ENCODE measurements around the gene CNTN1.

The CNTN1 gene

DNA sequence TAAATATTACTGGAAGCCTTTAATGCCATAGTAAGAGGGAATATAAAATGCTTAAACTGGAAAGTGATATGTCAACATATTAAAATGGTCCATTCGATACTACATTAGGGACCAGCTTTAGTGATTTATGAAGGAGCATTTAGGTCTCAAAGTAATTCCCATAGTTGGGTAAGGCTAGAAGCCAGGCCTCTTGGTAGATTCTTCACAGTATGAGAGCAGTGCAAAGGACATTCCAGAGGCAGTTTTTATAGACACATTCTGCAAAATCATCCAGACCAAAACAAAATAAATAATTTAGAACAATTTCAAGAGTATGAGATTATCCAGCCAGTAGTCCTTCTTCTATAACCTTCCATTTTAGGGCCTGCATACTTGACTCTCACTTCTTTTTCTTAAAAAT is 353.3 kb downstream of the CNTN1 start:
- TF ChIP-seq, protein P1, sequence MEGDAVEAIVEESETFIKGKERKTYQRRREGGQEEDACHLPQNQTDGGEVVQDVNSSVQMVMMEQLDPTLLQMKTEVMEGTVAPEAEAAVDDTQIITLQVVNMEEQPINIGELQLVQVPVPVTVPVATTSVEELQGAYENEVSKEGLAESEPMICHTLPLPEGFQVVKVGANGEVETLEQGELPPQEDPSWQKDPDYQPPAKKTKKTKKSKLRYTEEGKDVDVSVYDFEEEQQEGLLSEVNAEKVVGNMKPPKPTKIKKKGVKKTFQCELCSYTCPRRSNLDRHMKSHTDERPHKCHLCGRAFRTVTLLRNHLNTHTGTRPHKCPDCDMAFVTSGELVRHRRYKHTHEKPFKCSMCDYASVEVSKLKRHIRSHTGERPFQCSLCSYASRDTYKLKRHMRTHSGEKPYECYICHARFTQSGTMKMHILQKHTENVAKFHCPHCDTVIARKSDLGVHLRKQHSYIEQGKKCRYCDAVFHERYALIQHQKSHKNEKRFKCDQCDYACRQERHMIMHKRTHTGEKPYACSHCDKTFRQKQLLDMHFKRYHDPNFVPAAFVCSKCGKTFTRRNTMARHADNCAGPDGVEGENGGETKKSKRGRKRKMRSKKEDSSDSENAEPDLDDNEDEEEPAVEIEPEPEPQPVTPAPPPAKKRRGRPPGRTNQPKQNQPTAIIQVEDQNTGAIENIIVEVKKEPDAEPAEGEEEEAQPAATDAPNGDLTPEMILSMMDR (IDR thresholded peaks at IDR 0.05; ENCODE audit: low read depth, low read length, missing control alignments), result no peak
- no peak for DNase-seq
- H3K36me3 ChIP-seq (replicated peaks), result no peaks in the 10 kb centered on the region
- H3K4me3 ChIP-seq (ENCODE audit: low read depth, low read length), result no peak overlapping the region
- H3K27ac ChIP-seq, result no peak overlapping the region
- H3K27me3 ChIP-seq (replicated peaks), result no peaks in the 10 kb centered on the region
- in situ Hi-C loops (cut with HindIII; ENCODE audit: low pct_ligation_motif_present, low sequenced_read_pairs), result no loop called here

DNA sequence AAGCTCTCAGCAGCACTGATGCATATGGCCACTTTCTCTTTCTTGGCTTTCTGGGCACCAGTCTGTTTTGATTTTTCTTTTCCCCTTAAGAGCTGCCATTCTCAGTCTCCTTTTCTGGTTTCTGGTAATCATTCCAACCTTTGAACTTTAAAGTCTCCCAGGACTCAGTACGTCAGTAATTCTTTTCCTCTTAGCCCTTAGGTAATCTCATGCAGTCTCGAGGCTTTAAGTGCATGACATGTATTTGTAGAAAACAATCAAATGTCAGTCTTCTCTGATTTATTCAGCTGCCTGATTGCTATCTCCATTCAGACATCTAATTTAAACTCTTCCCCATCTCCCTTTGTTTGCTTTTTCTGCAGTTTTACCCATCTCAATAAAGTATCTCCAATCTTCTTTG is 356.8 kb downstream of the CNTN1 start:
- H3K4me3 ChIP-seq (ENCODE audit: low read depth, low read length), result no peak overlapping the region
- in situ Hi-C loops (cut with HindIII; ENCODE audit: low pct_ligation_motif_present, low sequenced_read_pairs), result no loop called here
- TF ChIP-seq, protein P1 (IDR thresholded peaks at IDR 0.05; ENCODE audit: low read depth, low read length, missing control alignments), result no peak
- no peaks in the 10 kb centered on the region for H3K27me3 ChIP-seq (replicated peaks)
- no peak overlapping the region for H3K27ac ChIP-seq
- no peaks in the 10 kb centered on the region for H3K36me3 ChIP-seq (replicated peaks)
- DNase-seq, result no peak

DNA sequence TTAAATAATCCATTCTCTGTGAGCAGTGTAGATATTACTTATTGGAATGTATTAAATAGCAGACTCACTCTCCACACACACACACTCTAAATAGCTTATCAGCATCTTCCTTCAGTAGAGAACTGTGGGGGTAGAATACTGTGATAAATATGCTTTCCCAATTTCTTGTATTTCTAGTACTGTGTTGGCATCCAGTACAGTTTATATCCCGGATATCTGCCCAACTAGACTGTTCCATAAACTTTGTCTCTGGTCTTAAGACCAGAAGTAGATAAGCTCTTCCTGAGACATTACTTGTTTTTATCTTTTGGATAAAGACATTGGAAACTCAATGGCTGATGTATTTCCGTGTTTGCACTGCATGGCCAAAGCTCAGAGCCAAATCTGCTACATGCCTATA is 359.7 kb downstream of the CNTN1 start:
- H3K36me3 ChIP-seq (replicated peaks), result no peaks in the 10 kb centered on the region
- TF ChIP-seq, protein P1 (IDR thresholded peaks at IDR 0.05; ENCODE audit: low read depth, low read length, missing control alignments), result no peak
- H3K27me3 ChIP-seq (replicated peaks), result no peaks in the 10 kb centered on the region
- no peak overlapping the region for H3K27ac ChIP-seq
- no peak for DNase-seq
- H3K4me3 ChIP-seq (ENCODE audit: low read depth, low read length), result no peak overlapping the region
- in situ Hi-C loops (cut with HindIII; ENCODE audit: low pct_ligation_motif_present, low sequenced_read_pairs), result no loop called here

DNA sequence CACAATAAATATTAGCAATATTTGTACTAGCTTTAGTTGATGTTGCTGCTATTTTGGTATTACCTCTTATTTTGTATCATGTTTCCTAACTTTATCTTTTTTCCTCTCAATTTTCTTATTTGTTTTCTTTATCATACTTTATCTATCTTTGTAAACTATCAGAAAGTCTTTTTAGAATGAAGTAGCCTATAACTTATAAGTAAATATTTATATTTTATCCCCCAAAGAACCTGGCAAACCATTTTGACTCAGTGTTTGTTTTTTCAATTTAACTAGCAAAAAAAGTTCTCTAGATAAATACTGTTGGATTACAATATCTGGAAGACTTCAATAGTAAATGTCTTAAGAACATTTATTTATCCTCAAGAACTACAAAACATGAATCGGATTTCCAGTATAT is 360.2 kb downstream of the CNTN1 start:
- H3K4me3 ChIP-seq (ENCODE audit: low read depth, low read length), result no peak overlapping the region
- H3K27ac ChIP-seq, result no peak overlapping the region
- H3K36me3 ChIP-seq (replicated peaks), result no peaks in the 10 kb centered on the region
- in situ Hi-C loops (cut with HindIII; ENCODE audit: low pct_ligation_motif_present, low sequenced_read_pairs), result no loop called here
- DNase-seq, result no peak
- TF ChIP-seq, protein P1 (IDR thresholded peaks at IDR 0.05; ENCODE audit: low read depth, low read length, missing control alignments), result no peak
- no peaks in the 10 kb centered on the region for H3K27me3 ChIP-seq (replicated peaks)

DNA sequence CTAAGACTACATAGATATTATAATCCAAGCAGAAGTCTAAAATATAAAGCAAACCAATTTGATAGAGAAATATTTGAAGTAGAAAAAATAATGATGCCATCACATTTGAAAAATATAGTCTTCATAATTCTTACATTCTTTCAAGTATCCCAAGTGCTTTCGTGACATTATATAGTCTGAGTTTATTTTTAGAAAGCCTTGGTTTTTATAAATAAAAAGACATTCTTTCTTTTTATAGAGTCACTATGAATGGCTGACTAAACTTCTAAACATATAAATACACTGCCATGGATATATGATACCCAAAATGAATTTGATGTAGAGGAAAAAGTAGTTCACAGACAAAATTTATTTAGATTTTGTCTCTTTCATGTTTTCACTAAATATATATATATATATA is 360.8 kb downstream of the CNTN1 start:
- TF ChIP-seq, protein P1 (IDR thresholded peaks at IDR 0.05; ENCODE audit: low read depth, low read length, missing control alignments), result no peak

DNA sequence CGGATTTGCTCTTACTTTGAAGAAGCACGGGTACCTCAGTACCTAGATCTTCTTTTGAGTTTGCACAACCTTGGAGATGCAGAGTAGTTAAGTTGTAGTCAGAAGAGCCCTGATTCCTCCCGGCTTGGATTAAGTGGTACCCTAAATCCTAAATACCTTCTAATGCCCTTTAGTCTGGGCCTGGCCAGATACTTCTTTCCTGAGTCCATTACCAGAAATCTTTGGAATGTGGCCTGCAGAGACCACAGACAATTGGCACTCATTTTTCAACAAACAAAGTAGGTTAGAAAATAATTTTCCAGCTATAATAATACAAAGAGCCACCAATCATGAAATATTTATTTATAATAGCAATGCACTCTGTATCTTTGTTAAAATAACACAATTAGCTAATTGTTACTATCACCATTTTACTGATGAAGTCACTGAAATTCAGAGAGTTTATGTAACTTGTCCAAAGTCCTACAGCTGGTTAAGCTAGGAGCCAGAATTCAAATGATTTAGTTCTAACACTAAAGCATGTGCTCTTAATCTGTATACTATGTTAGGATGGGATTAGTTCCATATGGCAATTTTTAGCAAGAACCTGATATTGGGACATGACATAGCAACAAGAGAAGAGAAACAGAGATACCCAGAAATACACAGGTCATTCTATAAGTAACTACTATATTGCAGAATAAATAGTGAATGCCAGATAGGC is 363.8 kb downstream of the CNTN1 start:
- DNase-seq, result peak; percentile 10
- no peak overlapping the region for H3K4me3 ChIP-seq (ENCODE audit: low read depth, low read length)
- H3K36me3 ChIP-seq (replicated peaks), result no peaks in the 10 kb centered on the region
- no peak overlapping the region for H3K27ac ChIP-seq
- in situ Hi-C loops (cut with HindIII; ENCODE audit: low pct_ligation_motif_present, low sequenced_read_pairs), result no loop called here
- TF ChIP-seq, protein P1 (IDR thresholded peaks at IDR 0.05; ENCODE audit: low read depth, low read length, missing control alignments), result no peak
- H3K27me3 ChIP-seq (replicated peaks), result no peaks in the 10 kb centered on the region

More for the DNA sequence above, 360.8 kb downstream of the CNTN1 start:
- Histone ChIP-seq H3K27me3 (replicated peaks) (no peaks in the 10 kb centered on the region), H3K4me3 (ENCODE audit: low read depth, low read length) (no peak overlapping the region), H3K36me3 (replicated peaks) (no peaks in the 10 kb centered on the region), H3K27ac (no peak overlapping the region)
- in situ Hi-C loops (cut with HindIII; ENCODE audit: low pct_ligation_motif_present, low sequenced_read_pairs), result no loop called here
- no peak for DNase-seq
